ENCODE data around the gene MAST4.

The MAST4 gene

DNA sequence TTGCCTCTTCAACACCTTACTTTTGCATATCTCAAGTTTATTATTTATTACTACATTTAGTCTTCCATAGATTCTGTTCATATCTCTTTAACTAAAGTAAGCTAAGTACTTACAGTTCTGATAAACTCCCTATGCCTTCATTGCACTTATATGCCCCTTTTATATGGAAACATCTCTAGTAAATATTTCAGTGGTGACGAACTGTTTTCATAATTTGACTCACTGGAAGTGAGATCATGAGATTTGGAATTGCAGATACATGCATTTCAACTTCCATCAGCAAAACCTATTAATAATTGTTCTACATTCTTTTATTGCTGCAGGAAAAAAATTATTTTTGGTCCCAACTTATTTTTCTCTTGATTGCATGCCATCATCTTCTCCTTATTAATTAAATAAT lies 336.9 kb downstream of the MAST4 start:
- no peaks in the 10 kb centered on the region for H3K9me3 ChIP-seq (ENCODE audit: control insufficient read depth, insufficient read depth, low read length)
- H4K20me1 ChIP-seq (ENCODE audit: control insufficient read depth, insufficient read depth, low read depth, low read length): no peaks in the 10 kb centered on the region
- no peaks in the 10 kb centered on the region for H3K9me2 ChIP-seq (replicated peaks; ENCODE audit: control insufficient read depth, low read length)
- no peak for TF ChIP-seq CTCF (IDR thresholded peaks at IDR 0.05; ENCODE audit: low read depth, low read length, poor library complexity, severe bottlenecking)
- H3F3A ChIP-seq (ENCODE audit: control insufficient read depth, insufficient read depth): no peaks in the 10 kb centered on the region
- no peaks in the 10 kb centered on the region for H3K36me3 ChIP-seq (ENCODE audit: control insufficient read depth, low read length)
- H3K4me1 ChIP-seq (ENCODE audit: control insufficient read depth, low read length): peaks cover 23% of the 10 kb centered on the region
- no peaks in the 10 kb centered on the region for H3K27me3 ChIP-seq (ENCODE audit: control insufficient read depth, low read length)
- H3K27ac ChIP-seq (ENCODE audit: low read depth, low read length): no peak overlapping the region
- H3K79me2 ChIP-seq (ENCODE audit: control insufficient read depth, low read length): no peaks in the 10 kb centered on the region
- H3K4me3 ChIP-seq (ENCODE audit: low read length): no peak overlapping the region
- no peak overlapping the region for H3K4me2 ChIP-seq (ENCODE audit: low read length)

GRCh38 chr5:66939094-66939493 lies 342.9 kb downstream of the MAST4 start:
- no peaks in the 10 kb centered on the region for H3F3A ChIP-seq (ENCODE audit: control insufficient read depth, insufficient read depth)
- H3K27me3 ChIP-seq (ENCODE audit: control insufficient read depth, low read length): no peaks in the 10 kb centered on the region
- H3K9me2 ChIP-seq (replicated peaks; ENCODE audit: control insufficient read depth, low read length): no peaks in the 10 kb centered on the region
- H3K27ac ChIP-seq (ENCODE audit: low read depth, low read length): no peak overlapping the region
- H3K79me2 ChIP-seq (ENCODE audit: control insufficient read depth, low read length): no peaks in the 10 kb centered on the region
- TF ChIP-seq CTCF (IDR thresholded peaks at IDR 0.05; ENCODE audit: low read depth, low read length, poor library complexity, severe bottlenecking) (no peak), EZH2phosphoT487 (IDR thresholded peaks at IDR 0.05; ENCODE audit: borderline replicate concordance, low read length) (no peak)
- no peak overlapping the region for H3K4me2 ChIP-seq (ENCODE audit: low read length)
- H3K36me3 ChIP-seq (ENCODE audit: control insufficient read depth, low read length): no peaks in the 10 kb centered on the region
- H3K9me3 ChIP-seq (ENCODE audit: control insufficient read depth, insufficient read depth, low read length): no peaks in the 10 kb centered on the region
- no peak overlapping the region for H3K4me3 ChIP-seq (ENCODE audit: low read length)
- no peaks in the 10 kb centered on the region for H3K4me1 ChIP-seq (ENCODE audit: control insufficient read depth, low read length)
- no peaks in the 10 kb centered on the region for H4K20me1 ChIP-seq (ENCODE audit: control insufficient read depth, insufficient read depth, low read depth, low read length)

DNA sequence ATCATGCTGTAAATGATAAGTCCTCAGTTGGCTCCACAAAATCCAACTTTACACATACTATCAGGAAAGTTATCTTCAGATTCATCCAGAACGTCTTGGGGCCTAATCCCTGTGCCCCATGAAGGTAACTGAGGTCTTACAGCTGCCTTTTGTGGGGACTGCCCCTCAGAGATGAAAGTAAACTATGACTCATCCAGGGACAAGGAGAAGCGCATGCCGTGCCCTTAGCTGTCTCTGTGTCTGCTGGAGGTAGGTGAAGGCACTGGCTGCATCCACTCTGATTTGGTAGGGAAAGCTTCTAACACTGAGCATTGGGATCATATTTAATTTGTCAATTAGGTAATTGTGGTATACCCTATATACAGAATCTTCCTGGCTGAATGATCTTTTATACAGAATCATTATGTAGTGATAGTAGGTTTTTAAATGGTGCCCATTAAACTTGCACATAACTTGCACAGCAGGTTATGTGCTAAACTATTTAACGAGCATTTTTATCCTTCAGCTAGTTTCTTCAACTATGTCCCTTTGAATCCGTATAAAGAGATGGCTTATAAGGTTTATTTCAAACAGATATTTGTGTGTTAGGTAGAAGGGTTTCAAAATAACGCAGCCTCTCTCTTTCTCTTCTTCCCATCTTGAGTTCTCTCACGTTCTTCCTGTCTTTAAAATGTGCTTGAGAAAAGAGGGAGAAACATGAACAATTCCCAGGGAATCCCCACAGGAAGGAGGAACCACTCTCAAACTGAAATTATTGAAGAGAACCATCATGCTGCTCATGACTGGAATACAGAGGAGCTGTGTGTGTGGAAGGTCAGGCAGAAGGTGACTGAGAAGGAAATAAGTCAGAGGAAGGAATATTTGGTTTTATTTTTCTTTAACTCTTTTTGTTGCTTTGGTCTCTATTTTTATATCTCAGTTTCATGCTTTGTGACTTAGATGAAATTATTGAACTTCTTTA lies 349.5 kb downstream of the MAST4 start:
- H3K9me3 ChIP-seq (ENCODE audit: control insufficient read depth, insufficient read depth, low read length): no peaks in the 10 kb centered on the region
- no peaks in the 10 kb centered on the region for H3F3A ChIP-seq (ENCODE audit: control insufficient read depth, insufficient read depth)
- no peaks in the 10 kb centered on the region for H3K79me2 ChIP-seq (ENCODE audit: control insufficient read depth, low read length)
- no peaks in the 10 kb centered on the region for H3K4me1 ChIP-seq (ENCODE audit: control insufficient read depth, low read length)
- H3K27me3 ChIP-seq (ENCODE audit: control insufficient read depth, low read length): peaks cover 4% of the 10 kb centered on the region; the same call in 1 of the 2 replicates
- no peaks in the 10 kb centered on the region for H3K9me2 ChIP-seq (replicated peaks; ENCODE audit: control insufficient read depth, low read length)
- H4K20me1 ChIP-seq (ENCODE audit: control insufficient read depth, insufficient read depth, low read depth, low read length): no peaks in the 10 kb centered on the region
- H3K4me2 ChIP-seq (ENCODE audit: low read length): no peak overlapping the region
- H3K36me3 ChIP-seq (ENCODE audit: control insufficient read depth, low read length): no peaks in the 10 kb centered on the region
- H3K27ac ChIP-seq (ENCODE audit: low read depth, low read length): no peak overlapping the region
- no peak overlapping the region for H3K4me3 ChIP-seq (ENCODE audit: low read length)
- TF ChIP-seq CTCF (IDR thresholded peaks at IDR 0.05; ENCODE audit: low read depth, low read length, poor library complexity, severe bottlenecking): no peak
- TF ChIP-seq EZH2phosphoT487 (IDR thresholded peaks at IDR 0.05; ENCODE audit: borderline replicate concordance, low read length): no peak

All from DOHH2 (cell line).